T47D (cell line): ENCODE measurements around the gene CFLAR.

Source experiments
- DNase-seq, 2 experiments: peaks; one replicate each; pipeline versions ENCODE4 v3.0.0 to v3.0.0-alpha.2; 2011 to 2012; ENCODE audit warnings: low read depth in 1 of 2, low spot score in 1 of 2
- JUND ChIP-seq: IDR thresholded peaks from 2 replicates; pipeline ENCODE4 v1.6.1; 2012; ENCODE audit warnings: low read depth
- in situ Hi-C: cut with HindIII; loops from 2 replicates; pipeline ENCODE4 v1.10.0; 2016; ENCODE audit warnings: low sequenced_read_pairs, low pct_unique_long_range_greater_than_20kb

Gene CFLAR

DNA sequence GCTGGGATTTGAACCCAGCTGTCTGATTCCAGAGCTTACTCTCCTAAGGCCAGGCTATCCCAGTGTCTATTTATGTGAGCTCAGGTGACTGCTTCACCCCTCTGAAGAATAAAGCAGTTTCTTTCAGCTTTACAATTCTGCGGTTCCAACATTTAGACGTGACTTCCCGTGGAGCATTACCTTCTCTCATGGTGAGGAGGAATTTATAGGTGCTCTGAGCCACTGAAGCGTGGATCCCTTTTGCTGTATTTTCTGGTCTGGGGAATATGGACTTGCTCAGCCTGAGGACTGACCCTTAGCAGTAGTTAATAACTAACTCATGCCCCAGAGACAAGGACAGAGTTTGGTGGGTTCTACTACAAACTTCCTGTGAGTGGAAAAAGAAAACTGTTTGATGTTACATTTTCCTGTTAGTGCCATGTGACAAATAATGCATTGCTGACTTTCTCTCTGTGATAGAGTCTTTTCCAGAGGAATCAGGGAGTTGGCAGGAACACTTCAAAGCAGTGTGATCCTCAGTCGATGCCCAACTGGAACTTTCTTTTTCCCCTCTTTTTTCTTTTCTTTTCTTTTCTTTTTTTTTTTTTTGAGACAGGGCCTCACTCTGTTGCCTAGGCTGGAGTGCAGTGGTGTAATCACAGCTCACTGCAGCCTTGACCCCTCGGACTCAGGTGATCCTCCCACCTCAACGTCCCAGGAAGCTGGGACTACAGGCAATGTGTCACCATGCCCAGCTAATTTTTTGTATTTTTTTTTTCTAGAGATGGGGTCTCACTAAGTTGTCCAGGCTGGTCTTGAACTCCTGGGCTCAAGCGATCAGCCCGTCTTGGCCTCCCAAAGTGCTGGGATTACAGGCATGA, 88.9 kb downstream of the CFLAR start:
- no peak for DNase-seq
- TF ChIP-seq JUND: no peak
- in situ Hi-C loops: no loop called here

DNA sequence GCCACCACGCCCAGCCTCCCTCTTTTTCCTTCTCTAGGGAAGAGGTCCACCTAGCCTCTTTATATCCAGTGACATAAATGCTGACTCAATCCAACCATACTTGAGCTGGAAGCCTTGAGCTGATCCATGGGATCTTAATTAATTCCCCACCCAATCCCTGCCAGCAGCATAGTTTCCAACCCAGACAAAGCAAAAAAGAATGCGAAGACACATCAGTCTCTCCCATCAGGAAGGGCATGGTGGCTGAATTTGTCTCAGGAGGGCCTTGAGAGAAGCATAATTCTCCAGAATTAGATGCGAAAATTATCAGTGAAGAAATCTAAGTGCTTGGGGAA, 89.5 kb downstream of the CFLAR start:
- in situ Hi-C loops: no loop called here
- no peak for DNase-seq
- no peak for TF ChIP-seq JUND

DNA sequence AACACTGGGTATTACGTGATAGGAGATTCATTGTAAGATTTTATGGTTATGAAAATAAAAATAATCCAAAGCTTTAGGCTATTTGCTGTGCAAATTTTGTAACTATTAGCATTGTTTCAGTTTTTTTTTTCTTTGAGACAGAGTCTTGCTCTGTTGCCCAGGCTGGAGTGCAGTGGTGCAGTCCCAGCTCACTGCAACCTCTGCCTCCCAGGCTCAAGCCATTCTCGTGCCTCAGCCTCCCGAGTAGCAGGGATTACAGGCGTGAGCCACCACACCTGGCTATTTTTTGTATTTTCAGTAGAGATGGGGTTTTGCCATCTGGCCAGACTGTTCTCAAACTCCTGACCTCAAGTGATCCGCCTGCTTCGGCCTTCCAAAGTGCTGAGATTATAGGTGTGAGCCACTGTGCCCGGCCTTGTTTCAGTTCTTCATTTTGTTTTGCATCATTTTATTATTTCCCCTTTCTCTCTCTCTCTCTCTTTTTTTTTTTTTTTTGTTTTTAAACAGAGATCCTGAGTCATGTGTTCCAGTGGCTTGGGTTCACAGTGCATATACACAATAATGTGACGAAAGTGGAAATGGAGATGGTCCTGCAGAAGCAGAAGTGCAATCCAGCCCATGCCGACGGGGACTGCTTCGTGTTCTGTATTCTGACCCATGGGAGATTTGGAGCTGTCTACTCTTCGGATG, 92.7 kb downstream of the CFLAR start:
- in situ Hi-C loops: no loop called here
- TF ChIP-seq JUND: no peak
- DNase-seq: no peak

DNA sequence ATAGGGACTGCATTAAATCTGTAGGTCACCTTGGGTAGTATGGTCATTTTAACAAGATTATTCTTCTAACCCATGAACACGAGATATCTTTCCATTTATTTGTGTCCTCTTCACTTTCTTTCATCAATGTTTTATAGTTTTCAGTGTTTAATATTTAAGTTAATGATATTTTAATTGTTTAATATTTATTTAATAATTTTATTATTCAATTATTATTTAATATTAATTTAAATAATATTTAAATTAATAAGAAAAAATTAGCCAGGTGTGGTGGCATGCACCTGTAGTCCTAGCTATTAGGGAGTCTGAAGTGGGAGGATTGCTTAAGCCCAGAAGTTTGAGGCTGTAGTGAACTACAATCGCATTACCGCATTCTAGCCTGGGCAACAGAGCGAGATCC, 100.0 kb downstream of the CFLAR start:
- TF ChIP-seq JUND: no peak
- in situ Hi-C loops: no loop called here
- no peak for DNase-seq

DNA sequence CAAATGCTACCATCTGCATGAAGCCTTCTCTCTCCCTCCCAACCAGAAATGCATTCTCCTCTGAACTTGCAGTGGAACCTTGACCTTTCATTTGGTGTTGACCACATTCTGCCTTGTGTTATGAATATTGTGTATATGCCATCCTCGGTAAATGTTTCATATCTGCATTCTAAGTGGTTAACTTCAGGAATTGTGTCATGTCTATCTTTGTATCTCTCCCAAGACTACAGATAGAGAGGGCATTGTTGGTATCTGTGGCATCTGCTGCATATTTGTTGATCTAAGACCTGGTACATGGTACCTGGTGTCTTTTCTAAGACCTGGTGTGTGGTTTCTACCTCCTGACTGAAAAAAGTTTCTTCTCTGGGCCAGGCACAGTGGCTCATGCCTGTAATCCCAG, 101.0 kb downstream of the CFLAR start:
- in situ Hi-C loops: no loop called here
- DNase-seq: no peak
- TF ChIP-seq JUND: no peak

DNA sequence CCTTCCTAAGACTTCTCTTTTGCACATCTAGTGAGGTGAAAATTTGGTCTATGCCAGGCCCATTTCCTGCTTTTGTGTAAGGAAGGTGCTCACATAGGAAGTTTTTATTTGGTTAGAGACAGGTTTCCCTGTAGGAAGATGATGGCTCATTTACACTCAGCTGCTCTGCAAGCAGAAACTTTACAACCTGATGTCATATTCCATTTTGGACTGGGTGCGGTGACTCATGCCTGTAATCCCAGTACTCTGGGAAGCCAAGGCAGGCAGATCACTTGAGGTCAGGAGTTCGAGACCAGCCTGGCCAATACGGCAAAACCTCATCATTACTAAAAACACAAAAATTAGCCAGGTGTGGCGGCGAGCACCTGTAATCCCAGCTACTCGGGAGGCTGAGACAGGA, 102.8 kb downstream of the CFLAR start:
- in situ Hi-C loops: no loop called here
- peak in 1 of 2 experiments; percentile 13 for DNase-seq
- TF ChIP-seq JUND: no peak

DNA sequence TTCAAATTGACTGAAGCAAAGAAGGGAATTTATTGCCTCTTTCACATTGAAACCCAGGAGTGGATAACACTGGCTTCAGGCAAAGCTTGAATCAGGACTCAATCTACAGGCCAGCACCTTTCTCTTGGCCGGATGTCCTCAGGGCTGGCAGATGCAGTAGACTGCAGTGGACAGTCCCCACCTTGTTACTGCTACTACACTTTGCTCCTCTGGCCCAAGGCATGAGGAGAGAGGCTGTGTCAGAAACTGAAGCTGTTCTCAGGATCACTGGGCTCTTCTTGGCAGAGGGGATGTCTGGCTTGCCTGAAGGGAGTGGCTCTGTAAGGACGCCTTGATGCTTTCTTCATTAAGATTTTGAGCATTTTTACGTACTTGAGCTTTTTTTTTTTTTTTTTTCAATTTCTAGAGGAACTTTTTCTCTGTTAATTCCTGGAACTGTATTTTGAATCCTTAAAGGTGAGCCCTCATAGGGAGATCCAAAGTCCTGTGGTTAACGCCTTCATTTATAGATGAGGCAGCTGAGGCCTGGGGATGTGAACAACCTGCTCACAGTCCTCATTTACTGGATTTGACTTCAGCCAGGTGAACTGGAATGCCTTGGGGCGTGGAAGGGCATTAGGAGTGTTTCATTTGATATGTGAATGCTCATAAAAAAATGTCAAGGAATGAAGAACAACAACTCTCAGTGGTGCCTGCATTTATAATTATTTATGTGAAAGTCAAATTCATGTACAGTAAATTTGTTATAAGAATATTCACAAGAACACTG, 103.5 kb downstream of the CFLAR start:
- no peak for TF ChIP-seq JUND
- in situ Hi-C loops: no loop called here

DNA sequence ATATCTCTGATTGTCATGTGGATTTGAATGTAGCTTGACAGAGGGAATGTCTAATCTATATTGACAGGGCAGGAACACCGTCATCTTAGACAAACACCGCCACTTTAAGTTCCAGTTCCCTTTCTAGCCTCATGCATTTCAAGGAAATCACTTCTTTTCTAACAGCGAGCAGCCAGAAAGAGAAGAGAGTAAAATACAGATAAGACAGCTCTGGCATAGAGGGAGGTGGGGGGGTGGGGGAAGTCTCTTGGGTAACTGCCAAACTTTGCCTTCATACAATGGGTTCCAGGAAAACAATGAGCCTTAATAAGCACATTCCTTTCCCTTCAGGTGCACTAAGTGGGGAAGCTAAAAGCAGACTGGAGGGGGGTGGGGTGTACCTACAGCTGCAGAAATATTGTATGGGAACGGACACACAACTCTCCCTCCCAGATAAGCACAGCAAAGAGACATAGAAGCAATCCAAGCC, 104.2 kb downstream of the CFLAR start:
- DNase-seq: no peak
- in situ Hi-C loops: no loop called here
- no peak for TF ChIP-seq JUND

More for the DNA sequence above, 103.5 kb downstream of the CFLAR start:
- no peak for DNase-seq

DNA sequence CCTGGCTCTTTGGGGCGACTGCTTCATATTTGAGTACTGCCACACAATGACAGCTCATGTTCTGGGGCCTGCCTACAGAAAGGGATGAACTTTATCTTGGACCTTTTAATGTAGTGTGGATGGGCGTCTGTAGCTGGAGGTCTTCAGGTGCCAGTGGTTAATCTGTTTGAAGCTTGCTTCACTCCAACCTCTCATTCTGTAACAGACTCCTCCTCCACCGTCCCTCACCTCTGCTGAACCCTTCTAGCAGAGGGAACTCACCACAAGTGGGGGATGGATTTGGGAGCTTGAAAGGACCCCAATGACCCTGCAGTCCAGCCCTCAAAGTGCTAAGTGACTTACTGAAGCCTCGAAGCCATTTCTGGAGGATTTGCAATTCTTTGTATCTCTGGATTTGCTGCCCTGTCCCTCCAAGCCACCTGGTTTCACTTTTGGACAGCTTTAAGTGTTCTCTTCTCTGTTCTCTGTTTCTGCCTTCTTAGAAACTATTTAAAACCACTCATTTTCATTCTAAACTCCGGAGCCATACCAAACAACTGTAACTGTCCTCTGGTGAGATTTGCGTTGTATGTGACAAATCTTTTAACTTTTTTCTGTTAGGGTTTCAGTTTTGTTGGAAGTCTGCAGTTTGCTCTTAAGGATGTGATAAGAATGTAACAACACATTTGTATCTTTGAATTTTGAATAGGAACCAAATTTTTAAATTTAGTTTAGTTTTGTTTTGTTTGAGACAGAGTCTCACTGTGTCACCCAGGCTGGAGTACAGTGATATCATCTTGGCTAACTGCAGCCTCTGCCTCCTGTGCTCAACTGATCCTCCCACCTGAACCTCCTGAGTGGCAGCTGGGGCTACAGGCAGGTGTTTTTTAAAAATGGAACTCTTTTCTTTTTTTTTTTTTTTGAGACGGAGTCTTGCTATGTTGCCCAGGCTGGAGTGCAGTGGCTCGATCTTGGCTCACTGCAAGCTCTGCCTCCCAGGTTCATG, 107.4 kb downstream of the CFLAR start:
- in situ Hi-C loops: no loop called here
- no peak for TF ChIP-seq JUND
- no peak for DNase-seq
